Right ventricle myocardium inferior (tissue), 1 donor: ENCODE data around the gene COA7. TPM values are rescaled to one million over a fixed set of nuclear protein-coding genes. Genes with fewer than 3 reads are reported as not detected.
A peak's percentile ranks its signal among the peaks of the same experiment; 100 is the strongest.
"Not testable (repeated sequence)": the region's sequence is repeated elsewhere in the genome, so short reads cannot be mapped to it uniquely, and the experiment has no call there.

Experiments used
- ATAC-seq: fragments of 200-7000 bp; cut with Tn5 transposase; one replicate; pipeline ENCODE4 v1.9.1; 2020; ENCODE audit warnings: mild to moderate bottlenecking, moderate library complexity
- DNase-seq: peaks from one replicate; pipeline ENCODE4 v3.0.0; 2021; ENCODE audit errors: missing footprints
- intact Hi-C: fragments of 100-400 bp; cut with DNase I; formaldehyde crosslinking; loops from one replicate; pipeline ENCODE4 v1.11.0; 2022
- long read RNA-seq: library from polyadenylated mRNA; unstranded; transcript quantifications from one replicate; pipeline ENCODE4 v2.0.0, GENCODE V29; 2021
- total RNA-seq: library from RNA; stranded (reverse); fragmentation: NEBNext Ultra II Directional; extraction: Animal tissue kit (Norgen Biotek cat#: 25700); gene quantifications from one replicate; pipeline ENCODE4 v1.2.1, GENCODE V29; 2021
- donor health status: DM: no; HTN: yes; CAD: no; lungs with severe emphysema.

COA7 gene
- 21.6 TPM for total RNA-seq
- long read RNA-seq, full-length matches to known transcripts, result 8 of 8 reads
- long read RNA-seq, partial matches to known transcripts, result 0 of 8 reads
- long read RNA-seq, other reads (novel, unspliced or antisense), result 0 of 8 reads

DNA sequence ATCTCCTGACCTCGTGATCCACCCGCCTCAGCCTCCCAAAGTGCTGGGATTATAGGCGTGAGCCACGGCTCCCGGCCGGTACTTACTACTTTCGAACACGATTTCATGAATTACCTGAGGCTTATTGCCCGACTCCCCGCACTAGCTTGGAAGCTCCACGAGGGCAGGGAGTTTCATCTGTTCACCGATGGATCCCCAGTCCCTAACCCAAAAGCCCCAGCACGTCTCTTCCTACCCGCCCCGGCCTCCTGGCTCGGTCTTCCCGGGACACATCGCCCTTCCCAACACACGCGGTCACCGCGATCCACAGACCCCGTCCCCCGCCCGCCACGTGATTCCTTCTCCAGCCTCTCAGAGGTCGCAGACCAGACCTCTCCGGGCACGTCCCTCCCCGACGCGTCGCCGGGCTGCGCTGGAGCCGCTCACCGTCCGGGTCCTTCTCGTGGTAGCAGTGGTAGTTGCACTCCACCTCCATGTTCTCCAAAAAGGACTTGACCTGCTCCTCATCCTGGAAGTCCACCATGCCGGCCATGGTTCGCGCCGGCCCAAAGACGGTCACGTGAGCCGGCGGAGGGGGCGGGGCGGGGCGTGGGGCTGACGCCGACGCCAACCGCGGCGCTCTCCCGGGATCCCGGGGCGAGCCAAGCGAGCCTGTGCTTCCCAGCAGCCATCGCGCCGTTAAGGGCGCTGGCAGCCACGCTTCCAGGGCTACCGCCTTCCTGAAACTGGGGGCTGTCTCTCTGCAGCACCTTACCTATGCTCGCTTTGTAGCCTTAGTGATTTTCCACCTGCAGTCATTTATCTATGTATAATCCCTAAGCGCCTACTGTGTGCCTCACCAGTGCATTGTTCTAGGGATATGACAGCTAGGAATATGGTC, at the start of gene COA7:
Gene COA7, minus strand, starts transcription at position 553 of the 880 bp plus-strand sequence. Its CDS starts 21 bp downstream, at position 532.
- DNase-seq (peak; percentile 93), ATAC-seq (peak; percentile 91)
- intact Hi-C loops, result loop anchor here (10.0 kb wide), 1 partner anchor 293 kb away; the partner anchor contains the start of genes ORC1 and PRPF38A

DNA sequence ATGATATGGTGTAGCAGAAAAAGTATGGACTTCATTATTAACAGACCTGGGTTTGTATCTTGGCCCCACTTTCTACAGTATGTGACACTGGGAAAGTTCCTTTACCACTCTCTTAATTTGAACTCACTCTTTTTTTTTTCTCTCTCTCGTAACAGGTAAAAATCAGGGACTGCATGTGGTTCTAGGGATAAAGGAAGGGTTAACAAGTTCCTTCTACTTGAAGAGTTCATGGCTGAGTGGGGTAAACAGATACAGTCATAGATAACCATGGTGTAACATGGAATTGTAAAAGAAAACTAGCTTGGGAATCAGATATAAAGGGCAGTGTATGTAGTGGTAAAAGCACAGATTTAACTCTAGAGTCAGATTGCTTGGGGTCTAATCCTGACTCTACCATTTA, 49.3 kb upstream of the COA7 start:
- DNase-seq (no peak), ATAC-seq (no peak)
- intact Hi-C loops, result loop anchor here (5.0 kb wide), 1 partner anchor 45 kb away; no protein-coding TSS in a partner anchor

GRCh38 chr1:52746189-52746588, 48.0 kb upstream of the COA7 start:
- DNase-seq, result no peak
- ATAC-seq, result no peak
- intact Hi-C loops, result loop anchor here (5.0 kb wide), 1 partner anchor 44 kb away; no protein-coding TSS in a partner anchor

GRCh38 chr1:52741259-52741658, 43.1 kb upstream of the COA7 start:
- ATAC-seq (no peak), DNase-seq (no peak)
- intact Hi-C loops, result no loop called here

GRCh38 chr1:52739699-52740467, 41.7 kb upstream of the COA7 start:
- DNase-seq, result no peak
- ATAC-seq, result no peak
- intact Hi-C loops, result no loop called here

DNA sequence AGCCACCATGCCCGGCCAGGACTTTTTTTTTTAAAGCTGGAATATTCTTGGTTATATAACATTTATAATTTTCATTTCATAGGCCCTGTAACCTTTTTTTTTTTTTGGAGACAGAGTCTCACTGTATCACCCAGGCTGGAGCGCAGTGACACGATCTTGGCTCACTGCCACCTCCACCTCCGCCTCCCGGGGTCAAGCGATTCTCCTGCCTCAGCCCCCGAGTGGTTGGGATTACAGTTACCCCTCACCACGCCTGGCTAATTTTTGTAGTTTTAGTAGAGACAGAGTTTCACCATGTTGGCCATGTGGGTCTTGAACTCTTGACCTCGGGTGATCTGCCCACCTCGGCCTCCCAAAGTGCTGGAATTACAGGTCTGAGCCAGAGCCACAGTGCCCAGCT, 40.7 kb upstream of the COA7 start:
- no peak for ATAC-seq
- DNase-seq, result no peak
- intact Hi-C loops, result no loop called here

GRCh38 chr1:52738148-52738547, 40.0 kb upstream of the COA7 start:
- ATAC-seq (no peak), DNase-seq (no peak)
- intact Hi-C loops, result no loop called here

DNA sequence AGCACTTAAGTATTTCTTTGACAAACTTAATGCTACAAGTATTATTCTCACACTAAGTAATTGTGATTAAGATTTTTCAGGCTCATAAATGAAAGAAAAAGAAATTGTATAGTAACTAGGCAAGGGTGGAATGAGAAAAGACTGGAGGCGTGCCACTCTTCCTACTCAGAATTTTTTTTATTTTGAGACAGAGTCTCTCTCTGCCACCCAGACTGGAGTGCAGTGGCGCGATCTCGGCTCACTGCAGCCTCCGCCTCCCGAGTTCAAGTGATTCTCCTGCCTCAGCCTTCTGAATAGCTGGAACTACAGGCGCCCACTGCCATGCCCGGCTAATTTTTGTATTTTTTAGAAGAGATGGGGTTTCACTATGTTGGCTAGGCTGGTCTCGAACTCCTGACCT, 37.2 kb upstream of the COA7 start:
- DNase-seq, intact Hi-C loops, ATAC-seq: not testable (repeated sequence)

- ATAC-seq (no peak), DNase-seq (no peak)
- intact Hi-C loops, result no loop called here
Observed at GRCh38 chr1:52733368-52733767, 35.2 kb upstream of the COA7 start.

DNA sequence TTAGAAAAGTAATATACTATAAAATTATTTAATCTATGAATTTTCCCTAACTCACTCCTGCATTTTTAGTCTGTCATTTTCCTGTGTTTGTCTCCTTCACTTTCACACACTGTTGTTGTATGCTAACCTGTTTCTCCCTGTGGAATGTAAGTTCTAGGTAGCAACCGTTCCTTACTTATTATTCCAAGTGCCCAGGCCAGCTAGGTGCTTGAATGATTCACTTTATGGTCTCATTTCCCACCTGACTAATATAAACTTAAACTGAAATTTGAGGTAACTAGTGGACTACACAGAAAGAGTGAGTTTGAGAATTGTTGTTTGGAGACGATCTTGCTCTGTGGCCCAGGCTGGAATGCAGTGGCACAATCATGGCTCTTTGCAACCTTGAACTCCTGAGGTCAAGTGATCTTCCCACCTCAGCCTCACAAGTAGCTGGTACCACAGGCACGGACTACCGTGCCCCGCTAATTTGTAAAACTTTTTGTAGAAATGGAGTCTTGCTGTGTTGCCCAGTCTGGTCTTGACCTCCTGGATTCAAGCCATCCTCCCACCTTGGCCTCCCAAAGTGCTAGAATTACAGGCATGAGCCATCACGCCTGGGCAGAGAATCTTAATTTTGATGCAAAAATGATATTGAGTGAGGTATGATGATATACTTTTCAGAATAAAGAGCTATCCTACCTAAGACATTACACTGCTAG, 30.0 kb upstream of the COA7 start:
- ATAC-seq, result no peak
- DNase-seq, result no peak
- intact Hi-C loops, result no loop called here

GRCh38 chr1:52727114-52727586, 29.0 kb upstream of the COA7 start:
- intact Hi-C loops, result no loop called here
- ATAC-seq, result peak; percentile 36

GRCh38 chr1:52726265-52727113, 28.3 kb upstream of the COA7 start, which contains the start of gene ZYG11B:
Gene ZYG11B (plus strand): TSS chr1:52726453. CDS start chr1:52726654, 201 bp downstream.
- intact Hi-C loops, result no loop called here
- DNase-seq (peak; percentile 95), ATAC-seq (peak; percentile 97)

More at GRCh38 chr1:52727114-52727586, 29.0 kb upstream of the COA7 start:
- DNase-seq, result no peak

DNA sequence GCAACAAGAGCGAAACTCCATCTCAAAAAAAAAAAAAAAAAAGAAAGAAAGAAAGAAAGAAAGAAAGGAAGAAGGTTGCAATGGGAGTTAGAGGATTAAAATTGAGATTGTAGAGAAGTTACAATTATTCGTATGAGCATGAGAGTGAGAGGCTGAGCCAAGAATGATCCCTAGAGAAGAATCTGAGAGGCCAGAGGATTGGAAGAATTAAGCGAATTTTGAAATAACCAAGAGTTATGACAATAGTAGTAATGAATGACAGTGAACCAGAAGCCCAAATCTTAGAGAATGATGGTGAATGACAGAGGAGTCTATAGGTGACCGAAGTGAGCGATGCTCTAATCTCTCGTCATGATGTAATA, 27.7 kb upstream of the COA7 start:
- DNase-seq, result no peak
- intact Hi-C loops, result no loop called here
- peak; percentile 6 for ATAC-seq

DNA sequence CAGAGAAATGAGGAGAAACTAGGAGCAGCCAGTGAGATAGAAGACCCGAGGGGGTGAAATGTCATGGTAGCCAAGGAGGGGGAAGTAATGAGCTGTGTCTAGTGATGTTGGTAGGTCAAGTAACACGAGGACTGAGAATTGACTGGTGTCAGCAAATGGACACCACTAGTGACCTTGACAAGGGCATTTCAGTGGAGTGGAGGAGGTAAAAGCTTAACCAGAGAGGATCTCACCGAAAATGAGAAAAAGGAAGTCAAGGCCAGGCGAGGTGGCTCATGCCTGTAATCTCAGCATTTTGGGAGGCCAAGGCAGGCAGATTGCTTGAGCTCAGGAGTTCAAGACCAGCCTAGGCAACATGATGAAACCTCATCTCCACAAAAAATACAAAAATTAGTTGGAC, 25.1 kb upstream of the COA7 start:
- intact Hi-C loops, result no loop called here
- DNase-seq (no peak), ATAC-seq (no peak)

GRCh38 chr1:52715296-52715695, 17.1 kb upstream of the COA7 start:
- intact Hi-C loops, DNase-seq, ATAC-seq: not testable (repeated sequence)

- no peak for ATAC-seq
- intact Hi-C loops, result no loop called here
- DNase-seq, result no peak
Observed at GRCh38 chr1:52713590-52713989, 15.4 kb upstream of the COA7 start.

- no peak for ATAC-seq
- no peak for DNase-seq
- intact Hi-C loops, result loop anchor here (10.0 kb wide), 1 partner anchor 466 kb away; no protein-coding TSS in a partner anchor
Observed at GRCh38 chr1:52709016-52709415, 10.9 kb upstream of the COA7 start.
